HG03045 (cell line): ENCODE data around the gene GTF2B.
A peak's percentile ranks its signal among the peaks of the same experiment; 100 is the strongest.
"Not testable (repeated sequence)": the region's sequence is repeated elsewhere in the genome, so short reads cannot be mapped to it uniquely, and the experiment has no call there.

ENCODE experiments used
- ATAC-seq: cut with Tn5 transposase; IDR thresholded peaks from one replicate; pipeline ENCODE4 v1.9.1; 2021; ENCODE audit warnings: mild to moderate bottlenecking, moderate library complexity; ENCODE audit not compliant: unreplicated experiment

The GTF2B gene, protein sequence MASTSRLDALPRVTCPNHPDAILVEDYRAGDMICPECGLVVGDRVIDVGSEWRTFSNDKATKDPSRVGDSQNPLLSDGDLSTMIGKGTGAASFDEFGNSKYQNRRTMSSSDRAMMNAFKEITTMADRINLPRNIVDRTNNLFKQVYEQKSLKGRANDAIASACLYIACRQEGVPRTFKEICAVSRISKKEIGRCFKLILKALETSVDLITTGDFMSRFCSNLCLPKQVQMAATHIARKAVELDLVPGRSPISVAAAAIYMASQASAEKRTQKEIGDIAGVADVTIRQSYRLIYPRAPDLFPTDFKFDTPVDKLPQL

DNA sequence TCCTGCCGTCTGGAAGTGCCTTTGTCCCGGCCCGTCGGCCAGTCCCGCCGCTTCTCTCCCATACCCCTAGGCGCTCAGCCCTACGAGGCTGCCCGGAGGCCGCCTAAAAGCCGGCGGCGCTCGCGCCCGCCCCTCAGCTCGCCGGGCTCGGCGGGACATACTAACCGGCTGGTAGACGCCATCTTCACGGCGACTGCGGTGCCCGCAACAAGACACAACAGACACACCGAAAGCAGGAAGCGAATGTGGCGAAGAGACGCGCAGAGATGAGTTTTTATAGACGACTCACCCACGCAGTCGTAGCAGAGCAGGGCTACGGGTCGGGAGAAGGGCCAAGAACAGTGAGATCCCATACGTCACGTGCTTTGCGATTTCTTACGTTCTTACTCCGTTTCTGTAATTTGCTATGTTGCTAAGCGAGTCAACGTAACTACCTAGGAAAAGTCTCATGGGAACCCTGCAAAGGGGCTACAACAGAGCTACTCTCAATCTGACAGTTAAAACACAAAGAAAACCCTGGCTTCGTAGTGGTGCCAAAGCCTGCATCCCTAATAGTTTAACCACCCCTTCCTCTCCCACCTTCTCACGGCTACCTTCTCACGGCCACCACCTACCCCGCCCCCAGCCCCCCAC is at the start of gene GTF2B:
TSS of gene GTF2B (minus strand) at position 250 of the 633 bp plus-strand sequence. CDS start at position 182, 68 bp downstream.
- peak; percentile 94 for ATAC-seq

DNA sequence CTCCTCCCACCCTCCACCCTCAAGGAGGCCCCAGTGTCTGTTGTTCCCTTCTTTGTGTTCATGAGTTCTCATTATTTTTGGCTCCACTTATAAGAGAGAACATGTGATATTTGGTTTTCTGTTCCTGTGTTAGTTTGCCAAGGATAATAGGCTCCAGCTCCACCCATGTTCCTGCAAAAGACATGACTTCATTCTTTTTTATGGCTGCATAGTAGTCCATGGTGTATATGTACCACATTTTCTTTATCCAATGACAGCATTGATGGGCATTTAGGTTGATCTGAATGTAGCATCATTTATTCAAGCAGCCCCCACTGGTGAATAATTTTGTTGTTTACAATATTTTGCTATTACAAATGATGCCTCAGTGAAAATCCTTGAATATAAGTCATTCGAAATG is 47.2 kb upstream of the GTF2B start:
- ATAC-seq, result not testable (repeated sequence)

GRCh38 chr1:88936760-88937342 is 45.5 kb upstream of the GTF2B start:
- ATAC-seq, result no peak

- no peak for ATAC-seq
Observed at GRCh38 chr1:88936223-88936523, 44.8 kb upstream of the GTF2B start.

DNA sequence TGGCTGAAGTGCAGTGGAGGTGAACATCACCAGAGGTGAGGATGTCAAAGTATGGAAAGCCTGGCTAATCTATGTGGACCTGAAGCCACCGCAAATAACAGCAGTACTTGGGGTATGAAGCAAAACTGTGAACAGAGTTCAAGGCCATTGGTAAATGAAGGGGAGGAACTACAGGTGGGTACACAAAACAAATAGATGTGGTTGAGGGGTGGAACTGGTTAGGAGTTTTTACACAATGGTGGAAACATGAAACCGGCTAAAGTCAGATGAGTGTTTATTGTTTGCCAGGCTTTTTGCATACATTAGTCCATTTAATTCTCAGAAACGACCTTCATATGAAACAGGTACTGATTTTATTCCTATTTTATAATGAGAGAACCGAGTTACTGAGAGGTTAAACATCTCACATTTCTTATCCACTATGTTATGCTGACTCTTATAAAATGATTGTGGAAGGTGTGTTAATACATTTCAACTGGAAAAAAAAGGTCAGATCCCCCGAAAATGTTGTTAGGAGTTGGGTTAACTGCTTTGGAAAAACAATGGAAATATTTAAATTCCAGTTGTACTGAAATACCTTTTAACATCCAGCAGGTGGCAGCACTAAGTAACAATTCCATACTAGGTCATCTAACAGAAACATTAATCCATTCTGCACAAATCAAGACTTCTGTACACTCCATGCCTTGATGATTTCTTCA is 44.3 kb upstream of the GTF2B start:
- no peak for ATAC-seq

- ATAC-seq, result not testable (repeated sequence)
Observed at GRCh38 chr1:88930176-88930575, 38.8 kb upstream of the GTF2B start.

DNA sequence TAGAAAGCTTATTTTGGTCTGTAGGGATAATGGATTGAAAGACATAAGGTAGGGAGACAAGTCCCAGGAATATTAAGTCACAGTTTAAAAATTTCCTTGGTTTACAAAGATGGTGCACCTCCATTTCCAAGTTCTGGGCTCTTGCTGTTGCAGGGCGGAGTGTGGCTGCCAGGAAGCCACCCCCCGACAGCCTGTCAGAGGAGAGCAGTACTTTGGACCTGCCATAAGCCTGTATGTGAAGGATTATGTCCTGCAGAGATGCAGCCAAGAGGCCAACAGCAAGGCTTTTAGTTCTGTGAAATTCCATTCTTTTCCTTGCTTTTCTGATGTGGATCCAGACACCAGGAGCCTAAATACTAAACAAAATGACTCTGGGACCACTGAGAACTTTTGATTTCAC is 31.9 kb upstream of the GTF2B start:
- no peak for ATAC-seq

DNA sequence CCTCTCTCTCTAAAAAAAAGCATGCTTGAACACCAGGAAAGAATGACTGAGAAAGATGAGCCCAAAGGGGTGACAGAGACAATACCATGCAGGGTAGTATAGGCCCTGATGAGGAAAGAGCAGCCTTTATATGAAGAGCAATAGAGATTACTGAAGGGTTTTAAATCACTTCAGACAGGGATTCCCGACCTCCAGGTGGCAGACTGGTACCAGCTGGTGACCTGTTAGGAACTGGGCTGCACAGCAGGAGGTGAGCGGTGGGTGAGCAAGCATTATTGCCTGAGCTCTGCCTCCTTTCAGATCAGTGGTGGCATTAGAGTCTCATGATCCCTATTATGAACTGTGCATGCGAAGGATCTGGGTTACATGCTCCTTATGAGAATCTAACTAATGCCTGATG is 30.8 kb upstream of the GTF2B start:
- no peak for ATAC-seq

DNA sequence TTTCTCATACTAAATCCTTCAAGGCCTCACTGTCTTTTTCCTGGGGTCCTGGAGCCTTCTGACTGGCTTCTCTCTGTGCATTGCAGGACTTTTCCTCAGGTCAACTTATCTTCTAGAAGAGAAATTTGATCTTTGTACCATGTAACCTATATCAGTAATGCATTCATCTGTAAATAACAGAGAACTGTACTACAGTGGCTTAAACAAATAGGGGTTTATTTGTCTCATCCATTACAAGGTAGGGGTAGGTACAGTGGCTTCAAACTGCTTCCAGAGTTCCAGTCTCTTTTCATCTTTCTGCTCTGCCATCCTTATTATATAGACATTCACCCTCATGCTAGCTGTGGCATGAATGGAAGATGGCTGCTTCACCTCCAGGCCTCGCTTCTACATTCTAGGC is 29.5 kb upstream of the GTF2B start:
- no peak for ATAC-seq

DNA sequence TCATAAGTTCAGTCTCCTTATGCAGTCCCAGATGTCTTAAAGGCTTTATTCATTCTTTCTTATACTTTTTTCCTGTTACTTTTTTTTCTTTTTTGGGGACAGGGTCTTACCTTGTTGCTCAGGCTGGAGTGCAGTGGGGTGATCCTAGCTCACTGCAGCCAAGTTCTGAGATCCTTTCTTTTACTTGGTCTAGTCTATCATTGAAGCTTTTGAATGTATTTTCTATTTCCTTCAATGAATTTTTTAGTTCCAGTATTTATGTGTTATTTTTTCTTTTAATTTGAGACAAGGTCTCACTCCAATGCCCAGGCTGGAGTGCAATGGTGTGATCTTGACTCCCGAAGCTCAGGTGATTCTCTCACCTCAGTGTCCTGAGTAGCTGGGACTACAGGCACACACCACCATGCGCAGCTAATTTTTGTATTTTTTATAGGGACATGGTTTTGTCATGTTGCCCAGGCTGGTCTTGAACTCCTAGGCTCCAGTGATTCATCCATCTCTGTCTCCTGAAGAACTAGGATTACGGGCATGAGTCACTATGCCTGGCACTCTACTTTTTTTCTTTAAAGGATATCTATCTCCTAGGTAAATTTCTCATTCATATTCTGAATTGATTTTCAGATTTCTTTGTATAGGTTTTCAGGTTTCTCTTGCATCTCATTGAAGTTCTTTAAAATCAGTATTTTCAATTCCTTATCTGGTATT is 26.1 kb upstream of the GTF2B start:
- no peak for ATAC-seq

DNA sequence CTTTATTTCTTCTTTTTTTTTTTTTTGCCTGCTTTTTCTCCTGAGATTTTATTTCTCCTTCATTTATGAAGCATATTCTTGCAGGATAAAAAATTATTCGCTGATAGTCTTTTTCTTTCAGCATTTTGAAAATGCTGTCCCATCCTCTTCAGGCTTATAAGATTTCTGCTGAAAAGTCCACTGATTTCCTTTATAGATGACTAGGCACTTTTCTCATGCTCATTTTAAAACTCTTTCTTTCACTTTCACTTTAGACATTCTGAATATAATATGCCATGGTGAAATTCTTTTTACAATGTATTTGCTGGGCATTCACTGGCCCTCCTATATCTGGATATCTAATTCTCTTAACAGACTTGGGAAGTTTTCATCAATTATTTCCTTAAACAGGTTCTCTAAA is 25.5 kb upstream of the GTF2B start:
- no peak for ATAC-seq

DNA sequence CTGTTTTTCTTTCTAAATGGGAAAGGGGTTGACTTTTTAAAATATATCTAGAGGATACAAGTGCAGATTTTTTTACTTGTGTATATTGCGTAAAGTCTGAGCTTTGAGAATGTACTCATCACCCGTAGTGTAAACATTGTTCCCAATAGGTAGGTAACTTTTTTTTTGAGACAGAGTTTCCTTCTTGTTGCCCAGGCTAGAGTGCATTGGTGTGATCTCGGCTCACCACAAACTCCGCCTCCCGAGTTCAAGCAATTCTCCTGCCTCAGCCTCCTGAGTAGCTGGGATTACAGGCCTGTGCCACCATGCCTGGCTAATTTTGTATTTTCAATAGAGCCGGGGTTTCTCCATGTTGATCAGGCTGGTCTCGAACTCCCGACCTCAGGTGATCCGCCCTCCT is 20.4 kb upstream of the GTF2B start:
- ATAC-seq, result not testable (repeated sequence)

GRCh38 chr1:88911161-88911560 is 19.8 kb upstream of the GTF2B start:
- no peak for ATAC-seq

GRCh38 chr1:88910401-88910800 is 19.0 kb upstream of the GTF2B start:
- ATAC-seq, result no peak

DNA sequence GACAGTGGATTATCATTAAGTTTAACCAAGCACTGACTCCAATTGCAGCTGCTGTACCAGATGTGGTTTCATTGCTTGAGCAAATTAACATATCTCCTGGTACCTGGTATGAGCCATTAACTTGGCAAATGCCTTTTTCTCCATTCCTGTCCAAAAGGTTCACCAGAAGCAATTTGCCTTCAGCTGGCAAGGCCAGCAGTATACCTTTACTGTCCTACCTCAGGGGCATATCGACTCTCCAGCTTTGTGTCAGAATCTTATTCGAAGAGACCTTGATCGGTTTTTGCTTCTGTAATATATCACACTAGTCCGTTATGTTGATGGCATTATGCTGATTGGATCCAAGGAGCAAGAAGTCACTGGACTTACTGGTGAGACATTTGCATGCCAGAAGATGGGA is 9.5 kb upstream of the GTF2B start:
- no peak for ATAC-seq

- ATAC-seq, result no peak
Observed at GRCh38 chr1:88897070-88897730, 5.8 kb upstream of the GTF2B start.

DNA sequence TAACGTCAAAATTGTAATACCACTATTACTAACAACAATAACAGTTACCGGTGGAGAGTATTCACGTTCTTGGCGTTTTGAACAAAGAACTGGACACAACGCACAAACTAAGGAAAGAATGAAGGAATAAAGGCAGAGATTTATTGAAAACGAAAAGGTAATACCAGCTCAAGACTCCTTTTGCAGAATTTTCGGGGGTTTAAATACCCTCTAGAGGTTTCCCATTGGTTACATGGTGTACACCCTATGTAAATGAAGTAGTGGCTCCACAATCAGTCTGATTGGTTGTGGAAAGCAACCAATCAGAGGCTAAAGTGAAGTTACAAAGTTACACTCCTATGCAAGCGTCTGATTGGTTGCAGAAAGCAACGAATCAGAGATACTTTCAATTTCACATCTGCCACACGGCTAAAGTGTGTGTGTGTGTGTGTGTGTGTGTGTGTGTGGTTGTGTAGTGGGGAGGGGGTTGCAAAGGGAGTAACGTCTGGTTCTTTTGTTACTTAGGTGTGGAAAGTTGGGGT is 1.1 kb upstream of the GTF2B start:
- no peak for ATAC-seq

DNA sequence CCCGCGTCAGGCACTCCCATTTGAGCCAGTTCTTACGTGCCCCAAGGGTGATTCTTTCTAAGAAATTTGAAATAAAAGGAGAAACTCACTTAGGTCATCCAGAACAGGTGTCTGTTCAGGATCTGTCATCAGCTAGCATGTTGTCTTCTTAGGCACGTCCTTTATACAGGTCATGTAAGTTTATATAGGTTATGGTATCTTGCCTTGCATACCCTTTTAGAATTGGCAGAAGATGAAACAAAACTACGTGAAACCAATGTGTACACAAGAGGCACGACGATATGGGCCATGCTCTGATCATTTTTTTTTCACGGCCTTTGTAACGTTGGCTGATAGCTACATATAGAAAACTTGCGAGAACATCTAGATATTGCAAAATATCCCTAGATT is 579 bp upstream of the GTF2B start:
- ATAC-seq, result no peak

DNA sequence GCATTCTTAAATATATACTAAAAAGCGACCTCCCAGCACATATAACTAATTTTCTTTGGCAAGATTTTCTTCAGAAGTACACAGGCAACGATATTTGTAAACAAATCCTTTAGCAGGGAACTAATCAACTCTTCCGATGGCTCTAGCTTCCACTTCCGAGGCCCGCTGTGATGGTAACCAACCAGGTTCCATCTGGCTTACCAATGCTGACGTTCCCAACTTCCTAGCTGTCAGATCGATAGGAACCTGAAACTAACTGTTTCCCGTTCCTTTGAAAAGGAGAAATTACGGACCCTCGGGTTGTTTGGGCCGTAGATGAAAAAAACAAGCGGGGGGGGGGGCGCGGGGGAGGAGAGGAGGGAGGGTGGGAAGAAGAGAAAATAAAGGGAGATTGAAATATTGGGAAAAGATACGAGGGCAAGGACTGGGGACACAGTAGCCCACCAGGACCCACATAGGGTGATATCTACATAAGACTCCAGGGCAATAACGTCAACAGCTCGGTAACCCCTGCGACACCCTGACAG is 513 bp downstream of the GTF2B start:
- ATAC-seq, result no peak

- no peak for ATAC-seq
Observed at GRCh38 chr1:88890131-88890530, 1.2 kb downstream of the GTF2B start.
